SU-DHL-6 (cell line): ENCODE results near the gene EZH1.

ENCODE experiments used
- EZH2phosphoT487 ChIP-seq: fragments of 200-600 bp; sonication (generic), shearing (Covaris generic); conservative IDR thresholded peaks from 2 replicates; pipeline ENCODE4 v1.6.1; 2018; ENCODE audit warnings: mild to moderate bottlenecking, antibody characterized with exemption, low read length, moderate library complexity, mixed read lengths
- TF ChIP-seq, protein P1 (sequence below): fragments of 200-600 bp; sonication (generic); IDR thresholded peaks from one replicate; pipeline ENCODE4 v1.5.1; 2017; ENCODE audit warnings: antibody characterized with exemption, mild to moderate bottlenecking, low read length, moderate library complexity; ENCODE audit not compliant: insufficient read depth, poor library complexity, severe bottlenecking

DNA sequence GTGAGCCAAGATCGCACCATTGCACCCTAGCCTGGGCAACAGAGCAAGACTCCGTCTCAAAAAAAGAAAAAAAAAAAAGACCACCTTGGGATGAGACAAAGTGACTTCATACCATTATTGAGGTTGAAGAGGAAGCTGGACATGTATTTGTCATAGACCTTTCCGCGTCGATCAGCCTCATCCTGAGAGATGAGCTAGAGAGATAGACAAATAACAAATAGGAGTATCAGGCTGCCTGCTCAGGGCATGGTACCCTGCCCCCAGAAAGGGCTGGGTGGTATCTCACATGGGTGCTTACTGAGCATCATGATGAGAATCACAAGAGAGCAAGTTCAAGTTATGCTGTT lies 40.4 kb downstream of the EZH1 start:
- TF ChIP-seq, protein P1, sequence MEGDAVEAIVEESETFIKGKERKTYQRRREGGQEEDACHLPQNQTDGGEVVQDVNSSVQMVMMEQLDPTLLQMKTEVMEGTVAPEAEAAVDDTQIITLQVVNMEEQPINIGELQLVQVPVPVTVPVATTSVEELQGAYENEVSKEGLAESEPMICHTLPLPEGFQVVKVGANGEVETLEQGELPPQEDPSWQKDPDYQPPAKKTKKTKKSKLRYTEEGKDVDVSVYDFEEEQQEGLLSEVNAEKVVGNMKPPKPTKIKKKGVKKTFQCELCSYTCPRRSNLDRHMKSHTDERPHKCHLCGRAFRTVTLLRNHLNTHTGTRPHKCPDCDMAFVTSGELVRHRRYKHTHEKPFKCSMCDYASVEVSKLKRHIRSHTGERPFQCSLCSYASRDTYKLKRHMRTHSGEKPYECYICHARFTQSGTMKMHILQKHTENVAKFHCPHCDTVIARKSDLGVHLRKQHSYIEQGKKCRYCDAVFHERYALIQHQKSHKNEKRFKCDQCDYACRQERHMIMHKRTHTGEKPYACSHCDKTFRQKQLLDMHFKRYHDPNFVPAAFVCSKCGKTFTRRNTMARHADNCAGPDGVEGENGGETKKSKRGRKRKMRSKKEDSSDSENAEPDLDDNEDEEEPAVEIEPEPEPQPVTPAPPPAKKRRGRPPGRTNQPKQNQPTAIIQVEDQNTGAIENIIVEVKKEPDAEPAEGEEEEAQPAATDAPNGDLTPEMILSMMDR, result no peak
- TF ChIP-seq EZH2phosphoT487, result no peak
